Measurements from ENCODE around the gene C1QL3.

The C1QL3 gene

DNA sequence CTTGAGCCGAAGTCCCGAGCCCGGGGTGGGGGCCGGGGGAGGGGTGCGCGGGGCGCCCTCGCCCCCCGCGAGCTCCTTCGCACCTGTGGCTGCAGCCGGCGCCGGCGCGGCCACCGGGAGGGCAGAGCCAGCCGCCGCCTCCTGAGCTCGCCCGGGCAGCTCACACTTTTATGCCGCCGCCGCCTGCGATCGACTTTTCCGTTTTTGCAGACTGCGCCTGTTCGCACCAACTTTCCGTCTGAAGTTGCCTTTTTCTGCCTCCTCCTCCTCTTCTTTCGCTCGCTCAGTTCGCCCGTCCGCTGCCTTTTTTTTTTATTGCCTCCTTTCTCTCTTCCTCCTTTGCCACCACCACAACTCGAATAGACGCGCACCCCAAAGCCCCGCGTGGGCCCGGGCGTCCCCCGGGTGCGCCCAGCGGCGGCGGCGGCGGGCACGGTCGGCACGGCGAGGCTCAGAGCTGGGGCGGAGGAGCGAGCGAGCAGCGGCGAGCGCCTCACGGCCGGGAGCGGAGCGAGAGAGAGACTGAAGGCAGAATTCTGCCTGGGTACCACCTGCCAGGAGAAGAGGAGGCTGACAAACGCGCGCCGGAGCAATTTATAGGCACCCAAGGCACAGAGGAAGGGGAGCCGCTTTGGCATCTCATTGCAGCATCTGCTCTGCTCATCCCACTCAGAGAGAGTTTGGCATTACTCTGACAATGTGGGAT lies at the start of gene C1QL3:
TSS of gene C1QL3 (minus strand) at position 569 of the 706 bp plus-strand sequence. CDS start 814 bp downstream, outside the sequence.
- DNase-seq (ENCODE audit: low read depth in 2 of 2), result no peak

DNA sequence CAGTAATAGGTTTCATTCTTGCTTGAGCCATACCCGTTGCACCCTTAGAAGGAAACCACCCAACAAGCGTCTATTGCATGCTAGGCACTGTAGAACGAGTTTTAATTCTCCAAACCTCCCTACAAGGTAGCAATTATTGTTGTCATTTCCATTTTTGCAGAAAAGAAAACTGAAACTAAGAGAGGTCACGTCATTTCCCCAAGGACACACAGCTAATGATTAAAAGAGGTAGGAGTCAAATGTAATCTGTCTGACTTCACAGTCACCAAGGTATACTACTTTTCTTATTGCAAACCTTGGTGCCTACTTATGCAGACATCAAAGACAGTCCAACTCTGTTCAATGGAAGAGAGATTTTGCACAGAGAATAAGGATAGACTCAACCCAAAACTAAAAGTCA lies 49.1 kb upstream of the C1QL3 start:
- no peak for DNase-seq (ENCODE audit: low read depth in 2 of 2)

DNA sequence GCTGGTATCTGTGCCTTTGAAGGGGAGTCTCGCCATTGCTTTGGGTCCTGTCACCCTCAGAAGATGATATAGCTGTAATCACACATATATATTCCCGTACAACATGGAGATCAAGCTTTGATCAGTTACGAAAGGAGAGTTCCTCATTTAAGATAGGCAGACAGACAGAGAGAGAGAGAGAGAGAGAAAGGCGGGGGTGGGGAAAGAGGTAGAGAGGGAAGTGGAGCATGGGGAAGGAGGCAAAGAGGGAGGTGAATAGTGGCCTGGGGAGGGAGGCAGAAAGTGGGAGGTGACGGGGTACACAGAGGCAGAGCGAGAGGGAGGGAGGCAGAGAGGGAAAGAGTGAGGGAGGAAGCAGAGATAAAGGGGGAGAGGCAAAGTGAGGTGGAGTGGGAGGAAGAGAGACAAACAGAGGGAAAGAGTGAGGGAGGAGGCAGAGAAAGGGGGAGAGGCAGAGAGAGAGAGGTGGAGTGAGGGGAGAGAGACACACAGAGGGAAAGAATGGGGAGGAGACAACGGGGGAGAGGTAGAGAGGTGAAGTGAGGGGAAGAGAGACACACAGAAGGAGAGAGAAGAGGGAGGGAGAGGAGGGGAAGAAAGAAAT lies 44.6 kb upstream of the C1QL3 start:
- DNase-seq (ENCODE audit: low read depth in 2 of 2), result no peak

DNA sequence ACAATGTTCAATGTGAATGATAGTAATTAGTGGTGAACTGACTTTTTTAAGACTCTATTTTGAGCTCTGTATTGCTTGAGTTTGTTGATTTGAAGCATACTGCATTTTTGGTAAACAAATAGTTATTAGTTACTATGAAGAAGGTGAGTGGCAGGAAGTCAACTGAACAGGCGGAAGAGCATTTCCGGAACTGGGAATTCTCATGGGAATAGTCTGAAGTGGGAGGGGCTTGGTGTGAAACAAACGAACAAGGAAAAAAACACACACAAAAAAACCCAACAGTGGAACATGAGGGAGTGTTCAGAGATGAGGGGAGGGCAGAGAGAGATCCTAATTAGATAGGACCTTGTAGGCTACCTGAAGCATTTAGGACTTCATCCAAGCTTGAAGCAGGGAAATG lies 43.9 kb upstream of the C1QL3 start:
- DNase-seq (ENCODE audit: low read depth in 2 of 2), result no peak

DNA sequence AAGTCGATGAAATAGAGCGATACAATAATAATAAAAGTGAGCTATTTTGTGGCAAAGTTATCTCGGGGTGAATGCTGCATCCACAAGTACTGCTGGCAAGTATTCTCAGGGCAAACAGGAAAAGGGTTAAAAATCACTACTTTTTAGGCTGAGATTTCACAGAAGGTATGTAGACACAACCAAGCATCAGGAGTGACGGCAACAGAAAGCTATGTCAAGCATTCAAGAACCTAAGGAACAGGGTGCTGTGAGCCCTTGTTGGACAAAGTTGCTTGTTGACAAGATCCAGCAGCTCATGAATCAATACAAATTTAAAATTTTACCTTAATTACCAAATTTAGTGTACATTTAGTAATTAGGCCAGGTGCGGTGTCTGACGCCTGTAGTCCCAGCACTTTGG lies 41.2 kb upstream of the C1QL3 start:
- no peak for DNase-seq (ENCODE audit: low read depth in 2 of 2)

DNA sequence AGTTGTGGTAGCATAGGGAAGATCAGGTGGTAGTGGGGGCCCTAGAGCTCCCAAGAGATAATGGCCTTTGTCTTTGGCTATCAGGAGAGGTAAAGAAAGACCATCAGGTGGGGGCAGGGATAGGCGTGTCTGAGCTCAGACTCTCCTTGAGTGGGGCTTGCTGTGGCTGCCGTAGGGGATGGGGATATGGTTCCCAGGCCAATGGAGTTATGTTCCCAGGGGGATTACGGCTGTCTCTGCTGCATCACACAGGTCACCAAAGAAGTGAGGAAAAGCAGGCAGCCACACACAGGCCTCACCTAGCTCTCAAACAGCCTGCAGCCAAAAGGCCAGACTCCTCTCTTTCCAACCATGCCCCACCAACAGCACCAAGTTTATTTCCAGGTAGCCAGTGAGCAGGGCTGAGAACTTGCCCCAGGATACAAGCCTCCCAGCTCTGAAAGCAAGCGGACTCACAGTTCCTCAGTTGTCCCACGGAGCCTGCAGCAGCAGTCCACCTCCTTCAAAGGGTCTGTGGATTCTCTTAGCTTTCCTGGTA lies 37.6 kb upstream of the C1QL3 start:
- DNase-seq (ENCODE audit: low read depth in 2 of 2), result no peak

DNA sequence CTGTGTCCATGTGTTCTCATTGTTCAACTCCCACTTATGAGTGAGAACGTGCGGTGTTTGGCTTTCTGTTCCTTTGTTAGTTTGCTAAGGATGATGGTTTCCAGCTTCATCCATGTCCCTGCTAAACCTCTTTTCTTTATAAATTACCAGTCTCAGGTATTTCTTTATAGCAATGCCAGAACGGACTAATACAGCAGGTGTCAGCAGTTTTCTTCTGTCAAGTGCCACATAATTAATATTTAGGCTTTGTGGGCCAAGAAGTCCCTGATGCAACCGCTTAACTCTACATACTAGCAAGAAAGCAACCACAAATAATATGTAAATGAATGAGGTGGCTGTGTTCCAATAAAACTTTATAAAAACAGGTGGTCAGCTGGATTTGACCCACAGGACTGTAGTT lies 26.3 kb upstream of the C1QL3 start:
- no peak for DNase-seq (ENCODE audit: low read depth in 2 of 2)

DNA sequence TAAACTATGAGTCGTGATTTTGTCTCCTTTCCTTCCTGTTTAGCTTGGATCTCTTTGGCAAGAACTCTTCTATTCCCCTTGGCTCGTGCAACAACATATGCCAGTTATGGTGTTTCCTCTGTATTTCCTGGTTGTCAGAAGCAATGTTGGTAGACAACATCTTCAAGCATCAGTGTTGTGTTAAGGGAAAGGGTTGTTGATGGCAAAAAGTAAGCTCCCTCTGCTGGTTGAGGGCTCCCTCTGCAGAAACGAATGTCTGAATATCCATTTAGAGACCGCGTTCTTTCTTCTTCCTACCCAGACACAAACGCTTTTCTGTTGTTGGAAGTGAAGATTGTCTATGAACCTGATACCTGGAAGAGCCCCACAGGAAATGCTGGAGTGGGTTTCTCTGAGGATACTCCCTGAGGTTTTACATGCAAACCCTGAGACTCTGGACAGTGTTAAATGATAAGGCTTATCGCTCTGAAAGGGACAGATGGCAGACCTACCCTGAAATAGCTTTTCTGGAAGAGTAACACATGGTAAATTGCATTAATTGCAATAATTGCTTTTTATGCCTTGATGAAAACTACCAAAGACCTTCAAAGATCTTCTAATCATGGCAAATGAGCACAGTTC lies 23.5 kb upstream of the C1QL3 start:
- DNase-seq (ENCODE audit: low read depth in 2 of 2), result peak in 1 of 2 experiments; percentile 6

DNA sequence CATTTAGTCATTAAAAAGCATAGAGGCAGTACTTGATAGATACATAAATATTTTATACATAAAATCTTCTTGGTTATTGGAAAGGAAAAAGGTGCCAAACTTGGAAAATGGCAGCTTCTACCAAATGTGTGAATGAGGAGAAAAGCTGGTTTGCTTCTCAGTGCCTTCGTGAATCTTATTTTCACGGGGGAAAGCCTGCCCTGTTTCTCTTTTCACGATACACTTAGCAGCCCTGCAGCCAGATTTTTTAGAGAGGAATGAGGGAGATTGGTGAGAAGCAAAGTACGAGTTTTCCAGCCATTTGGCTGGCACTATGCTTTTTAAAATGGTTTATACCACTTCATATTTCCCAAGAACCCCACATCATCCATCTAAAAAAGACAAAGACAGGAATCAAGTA lies 22.9 kb upstream of the C1QL3 start:
- no peak for DNase-seq (ENCODE audit: low read depth in 2 of 2)

DNA sequence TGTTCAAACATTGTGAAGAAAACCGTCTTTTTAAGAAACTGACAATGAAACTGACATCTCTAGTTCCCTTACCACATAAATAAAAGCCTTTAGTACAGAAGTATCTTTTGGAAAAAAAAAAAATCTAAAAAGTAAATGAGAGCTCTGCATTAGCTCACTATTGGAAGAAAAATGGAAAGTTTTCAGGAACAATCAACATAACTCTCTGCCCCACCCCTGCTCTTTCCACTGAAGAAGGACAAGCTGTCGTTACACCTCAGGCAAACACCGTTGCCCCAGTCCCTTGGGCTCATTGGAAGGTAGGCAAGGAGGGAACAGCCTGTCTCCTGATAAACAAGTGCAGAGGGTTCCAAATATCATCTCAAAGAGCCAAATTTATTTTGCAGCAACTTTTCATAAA lies 22.4 kb upstream of the C1QL3 start:
- DNase-seq (ENCODE audit: low read depth in 2 of 2), result no peak

DNA sequence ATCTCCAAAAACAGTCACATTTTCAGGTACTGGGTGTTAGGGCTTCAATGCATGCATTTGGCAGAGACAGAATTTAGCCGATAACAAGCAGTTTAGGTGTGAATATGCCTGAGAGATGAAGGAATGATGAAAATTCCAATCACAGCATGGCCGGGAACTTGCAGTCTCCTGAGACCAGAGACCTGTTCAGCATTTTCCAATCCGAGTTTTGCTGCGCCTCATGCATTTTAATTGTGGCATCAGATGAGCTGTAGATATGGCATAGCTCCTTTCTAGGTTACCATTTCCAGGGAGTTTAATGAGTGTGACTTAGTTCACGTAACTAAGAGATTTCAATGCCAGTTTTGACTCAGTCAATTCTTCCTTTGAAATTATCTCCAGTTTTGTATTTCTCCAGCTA lies 14.5 kb upstream of the C1QL3 start:
- DNase-seq (ENCODE audit: low read depth in 2 of 2), result no peak

DNA sequence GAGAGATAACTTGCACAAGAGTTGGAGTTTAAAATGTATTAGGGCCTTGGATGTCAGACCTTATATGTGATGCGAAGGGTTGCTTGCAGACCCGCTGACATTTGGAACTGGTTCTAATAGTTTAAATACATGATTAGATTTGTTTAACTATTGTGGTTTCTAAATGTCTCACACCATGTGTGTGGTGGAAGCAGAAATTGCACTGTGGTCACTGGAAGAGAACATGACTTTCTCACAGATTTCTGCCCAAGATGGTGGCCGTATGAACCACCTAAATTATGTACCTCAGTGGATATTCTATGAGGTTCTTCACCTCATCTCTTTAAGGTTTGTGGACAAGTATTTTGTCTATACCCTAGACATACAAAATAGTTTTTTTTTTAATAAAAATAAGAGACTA lies 8.2 kb upstream of the C1QL3 start:
- no peak for DNase-seq (ENCODE audit: low read depth in 2 of 2)

DNA sequence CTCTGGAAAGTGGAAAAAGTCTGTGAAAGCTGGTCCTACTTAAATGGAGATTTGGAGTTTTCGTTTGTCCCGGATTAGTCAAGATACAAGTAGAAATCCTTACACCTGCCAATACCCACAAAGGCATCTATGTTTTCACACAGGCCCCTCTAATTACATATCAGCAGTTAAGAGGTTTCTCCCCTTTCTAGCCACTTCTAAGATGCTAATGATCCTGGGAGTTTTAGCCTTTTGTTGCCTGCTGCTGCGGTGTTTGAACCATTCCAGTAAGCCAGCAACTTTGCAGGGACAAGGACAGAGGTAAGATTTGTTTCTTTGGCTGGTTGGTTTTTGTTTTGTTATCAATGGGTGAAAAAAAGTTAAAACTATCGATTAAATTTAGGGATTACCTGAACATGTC lies 5.8 kb upstream of the C1QL3 start:
- no peak for DNase-seq (ENCODE audit: low read depth in 2 of 2)

DNA sequence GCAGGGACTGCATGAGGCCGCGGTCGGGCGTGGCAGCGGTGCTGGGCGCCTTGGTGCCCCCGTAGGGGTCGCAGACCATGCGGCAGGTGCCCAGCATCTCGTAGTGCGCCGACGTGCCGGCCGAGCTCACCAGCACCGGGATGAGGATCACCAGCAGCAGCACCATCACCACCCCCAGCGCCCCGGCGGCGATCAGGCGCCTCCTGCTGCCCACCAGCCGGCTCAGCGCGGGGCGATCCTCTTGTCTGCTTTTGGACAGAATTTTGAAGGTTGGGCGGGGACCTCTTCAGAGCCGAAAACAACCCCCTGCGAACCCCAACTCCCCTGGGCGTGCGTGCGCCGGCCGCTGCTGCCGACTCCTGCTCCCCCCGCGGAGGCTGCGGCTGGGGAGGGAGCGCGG lies 779 bp downstream of the C1QL3 start:
- DNase-seq (ENCODE audit: low read depth in 2 of 2), result no peak

DNA sequence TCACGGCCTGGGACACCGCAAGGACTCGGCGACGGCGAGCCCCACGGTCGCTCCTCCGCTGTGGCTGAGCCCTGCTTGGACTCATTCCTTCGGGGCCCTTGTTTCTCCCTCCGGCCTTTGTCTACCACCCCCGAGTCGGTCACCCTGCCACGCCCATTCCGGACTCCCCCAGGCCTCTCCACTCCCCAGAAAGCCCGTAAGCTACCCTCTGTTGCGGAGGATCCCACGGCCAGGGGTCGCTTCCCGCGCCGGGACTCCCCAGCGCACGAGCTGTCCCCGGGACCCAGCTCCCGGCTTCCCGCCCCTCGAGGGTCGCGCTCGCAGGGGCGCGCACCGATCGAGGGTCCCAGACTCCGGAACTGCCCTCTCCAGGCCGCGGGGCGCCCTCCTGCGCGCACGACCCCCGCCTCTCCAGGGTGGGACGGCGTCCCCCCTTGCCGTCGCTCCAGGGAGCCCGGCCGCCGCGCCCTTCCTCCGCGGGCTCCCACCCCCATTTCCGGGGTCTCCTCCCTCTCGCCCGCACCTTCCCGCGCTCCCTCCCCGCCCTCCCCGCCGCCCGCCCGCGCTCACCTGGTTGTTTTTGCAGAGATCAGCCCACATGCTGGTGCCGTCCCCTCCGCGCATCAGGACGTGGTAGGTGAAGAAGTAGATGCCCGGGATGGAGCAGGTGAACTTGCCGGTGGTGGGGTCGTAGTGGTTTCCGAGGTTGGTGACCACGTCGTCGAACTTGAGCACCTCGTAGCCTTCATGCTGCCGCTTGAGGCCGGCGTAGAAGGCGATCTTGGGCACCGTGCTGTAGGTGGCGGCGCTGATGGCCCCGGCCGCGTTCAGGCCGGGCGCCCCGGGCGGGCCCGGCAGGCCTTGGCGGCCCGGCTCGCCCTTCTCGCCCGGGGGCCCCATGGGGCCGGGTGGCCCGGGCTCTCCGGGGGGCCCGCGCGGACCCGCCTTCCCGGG lies 1.5 kb downstream of the C1QL3 start:
- no peak for DNase-seq (ENCODE audit: low read depth in 2 of 2)

DNA sequence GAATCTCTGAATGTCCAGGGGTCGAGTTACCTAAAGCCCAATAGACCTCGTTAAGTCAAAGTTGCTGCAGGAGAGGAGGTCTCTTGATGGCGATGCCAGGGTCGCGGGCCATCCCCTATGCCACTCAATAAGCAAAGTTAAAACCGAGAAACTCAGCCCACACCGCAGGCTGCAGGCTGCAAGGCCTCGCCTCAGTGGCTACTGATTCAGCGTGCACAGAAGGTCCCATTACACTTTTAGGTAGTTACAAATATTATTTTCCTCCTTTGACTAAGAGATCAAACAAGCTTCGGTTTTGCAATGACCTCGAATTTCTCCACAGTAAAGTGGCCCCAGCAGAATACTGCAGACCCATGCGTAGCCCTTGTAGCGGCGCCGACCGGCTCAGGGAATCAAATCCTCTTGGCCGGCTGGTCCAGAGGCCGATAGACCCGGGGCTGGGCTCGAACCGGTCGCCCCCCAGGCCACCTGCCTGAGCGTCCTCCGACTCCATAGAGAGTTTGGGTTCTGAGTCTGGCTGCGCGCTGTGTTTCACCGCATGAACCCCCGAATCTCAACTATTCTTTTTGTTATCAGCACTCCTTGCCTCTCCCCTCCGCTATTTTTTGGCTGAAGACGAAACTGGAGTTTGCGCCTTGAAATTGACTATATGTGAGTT lies 2.3 kb downstream of the C1QL3 start:
- no peak for DNase-seq (ENCODE audit: low read depth in 2 of 2)

DNA sequence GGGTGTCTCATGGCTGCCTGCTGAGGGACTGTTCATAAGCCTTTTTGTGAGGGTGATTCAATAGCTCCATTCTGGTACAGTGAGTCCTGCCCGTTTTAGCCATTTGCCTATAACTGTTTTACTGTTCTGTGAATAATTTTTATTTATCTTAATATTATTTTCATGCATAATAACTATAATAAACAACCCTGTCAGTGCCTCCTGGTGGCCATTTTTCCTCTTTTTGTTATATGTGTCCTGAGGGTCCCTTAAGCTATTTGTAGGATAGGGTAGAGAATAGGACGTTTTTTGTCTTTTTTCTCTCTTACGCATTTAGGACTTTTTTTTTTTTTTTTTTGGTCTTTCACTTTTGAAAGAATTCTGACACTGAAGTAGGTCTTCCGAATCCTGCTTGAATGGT lies 2.9 kb downstream of the C1QL3 start:
- no peak for DNase-seq (ENCODE audit: low read depth in 2 of 2)

DNA sequence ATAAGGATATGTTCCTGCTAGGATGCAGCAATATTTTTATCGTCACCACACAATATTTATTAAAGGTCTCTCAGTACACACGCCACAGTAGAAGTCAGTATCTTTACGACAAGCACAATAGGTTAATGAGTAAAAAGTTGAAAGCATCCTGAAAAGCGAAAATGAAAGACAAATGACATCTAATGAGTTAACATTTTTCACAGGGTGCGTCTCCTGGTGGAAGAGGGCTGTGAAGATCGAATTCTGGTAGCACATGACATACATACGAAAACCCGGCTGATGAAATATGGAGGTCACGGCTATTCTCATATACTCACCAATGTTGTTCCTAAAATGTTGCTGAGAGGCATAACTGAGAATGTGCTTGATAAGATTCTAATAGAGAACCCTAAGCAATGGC lies 10.8 kb downstream of the C1QL3 start:
- DNase-seq (ENCODE audit: low read depth in 2 of 2), result no peak

DNA sequence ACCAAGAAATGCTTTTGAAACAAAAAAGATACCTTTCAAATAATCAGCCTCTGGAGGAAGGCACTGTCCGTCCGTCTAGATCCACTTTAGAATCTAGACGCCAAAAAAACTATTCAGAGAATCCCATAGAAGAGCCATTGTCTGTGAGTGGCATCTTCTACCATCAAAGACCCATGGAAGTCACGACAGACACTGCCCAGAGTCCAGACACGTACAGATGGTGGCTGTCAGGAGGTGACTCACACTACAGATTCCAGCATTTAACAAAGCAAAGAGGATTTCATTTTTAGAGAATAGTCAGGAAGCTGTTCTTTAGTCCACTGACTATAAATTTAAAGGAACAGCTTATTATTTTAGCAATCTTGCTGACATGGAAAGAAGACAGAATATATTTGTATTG lies 11.7 kb downstream of the C1QL3 start:
- DNase-seq (ENCODE audit: low read depth in 2 of 2), result no peak

DNA sequence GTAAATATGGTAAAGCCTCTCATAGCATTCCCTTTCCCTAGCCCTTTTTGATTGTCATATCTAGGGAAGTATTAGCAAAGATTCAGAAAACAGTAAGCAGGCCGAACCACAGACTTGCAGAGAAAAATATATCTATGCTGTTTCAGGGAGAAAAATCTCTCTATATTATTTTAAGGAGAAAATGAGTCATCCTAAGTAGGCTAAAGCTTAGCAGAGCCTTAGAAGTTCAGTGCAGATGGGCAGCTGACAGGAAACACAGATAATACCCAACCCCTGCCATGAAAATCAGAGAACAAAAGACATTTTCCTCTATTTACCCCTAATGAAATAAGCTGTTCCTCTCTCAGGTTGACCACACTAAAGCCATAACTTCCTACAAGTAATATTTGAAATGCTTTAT lies 16.5 kb downstream of the C1QL3 start:
- no peak for DNase-seq (ENCODE audit: low read depth in 2 of 2)

DNA sequence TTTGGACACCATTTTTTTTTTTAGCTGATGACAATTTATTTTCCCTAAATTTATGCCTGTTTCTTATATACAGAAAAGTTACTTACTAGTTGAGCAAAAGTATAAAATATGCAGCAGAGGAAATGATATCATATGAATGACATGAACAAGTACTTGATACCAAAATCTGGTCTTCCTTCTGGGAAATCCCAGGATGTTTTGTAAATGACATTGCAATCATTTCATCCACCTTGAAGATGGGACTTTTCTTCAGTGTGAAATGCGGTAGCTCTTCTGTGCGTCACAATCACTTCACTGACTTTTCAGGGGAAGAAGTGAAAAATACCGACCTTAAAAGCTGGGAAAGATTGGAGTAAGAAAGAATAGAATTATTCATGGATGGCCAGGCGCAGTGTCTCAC lies 23.8 kb downstream of the C1QL3 start:
- DNase-seq (ENCODE audit: low read depth in 2 of 2), result no peak
